ENCODE data around the gene KRT83. TPM values are rescaled to one million over a fixed set of nuclear protein-coding genes. Genes with fewer than 3 reads are reported as not detected.

KRT83 gene
- total and polyA plus RNA-seq, 2 of the 13 experiments (the other 11 are each of a cell fraction or from before 2014, with no cell fraction given), result not detected

- TF ChIP-seq HNRNPK (IDR thresholded peaks at IDR 0.05; ENCODE audit: low read depth, low read length, poor library complexity, severe bottlenecking) (no peak), NRL (CRISPR knock-in tag; IDR thresholded peaks at IDR 0.05; ENCODE audit: borderline replicate concordance) (no peak)
- TF ChIP-seq, protein P1, sequence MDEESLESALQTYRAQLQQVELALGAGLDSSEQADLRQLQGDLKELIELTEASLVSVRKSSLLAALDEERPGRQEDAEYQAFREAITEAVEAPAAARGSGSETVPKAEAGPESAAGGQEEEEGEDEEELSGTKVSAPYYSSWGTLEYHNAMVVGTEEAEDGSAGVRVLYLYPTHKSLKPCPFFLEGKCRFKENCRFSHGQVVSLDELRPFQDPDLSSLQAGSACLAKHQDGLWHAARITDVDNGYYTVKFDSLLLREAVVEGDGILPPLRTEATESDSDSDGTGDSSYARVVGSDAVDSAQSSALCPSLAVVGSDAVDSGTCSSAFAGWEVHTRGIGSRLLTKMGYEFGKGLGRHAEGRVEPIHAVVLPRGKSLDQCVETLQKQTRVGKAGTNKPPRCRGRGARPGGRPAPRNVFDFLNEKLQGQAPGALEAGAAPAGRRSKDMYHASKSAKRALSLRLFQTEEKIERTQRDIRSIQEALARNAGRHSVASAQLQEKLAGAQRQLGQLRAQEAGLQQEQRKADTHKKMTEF (CRISPR knock-in tag; IDR thresholded peaks at IDR 0.05), result no peak
Measured at GRCh38 chr12:52369211-52369610, 48.0 kb upstream of the KRT83 start (continued).

GRCh38 chr12:52368508-52368907 lies 47.3 kb upstream of the KRT83 start:
- Histone ChIP-seq H3K79me2 (ENCODE audit: insufficient read depth, low read length) (no peaks in the 10 kb centered on the region), H3K4me3 (replicated peaks in 1 of 3; ENCODE audit: insufficient read depth in 1 of 3, low read depth in 2 of 3, low read length in 3 of 3) (no peak overlapping the region), H2AFZ (ENCODE audit: low read length) (no peak overlapping the region), H3K9ac (ENCODE audit: insufficient read depth, low read depth, low read length) (no peak overlapping the region), H3K9me3 (ENCODE audit: low read length) (no peaks in the 10 kb centered on the region), H3K27ac (ENCODE audit: extremely low read length, insufficient read depth, low read length) (no peak overlapping the region), H3K27me3 (ENCODE audit: control insufficient read depth in 1 of 2, insufficient read depth in 2 of 2, low read length in 2 of 2) (peaks cover 6 to 55% of the 10 kb centered on the region in 2 experiments; a peak in 4 of 5 replicates), H4K20me1 (ENCODE audit: insufficient read depth, low read length) (no peaks in the 10 kb centered on the region), H3K4me2 (ENCODE audit: low read depth, low read length) (no peak overlapping the region), H3K4me1 (ENCODE audit: insufficient read depth, low read length) (no peaks in the 10 kb centered on the region), H3K36me3 (replicated peaks in 1 of 2; ENCODE audit: control insufficient read depth in 1 of 2, insufficient read depth in 2 of 2, low read length in 2 of 2) (no peaks in the 10 kb centered on the region)
- 7% methylated on average over 2 of the region's 3 CpGs for WGBS (ENCODE audit: low lambda C conversion rate)
- CTCF ChIA-PET (ENCODE audit: low intra/inter-chr PET ratio, low total read pairs), result interaction anchor here (0.8 kb wide), 1 partner anchor 511 kb away, joined by 3 read pairs; no protein-coding TSS in a partner anchor
- DNase-seq (ENCODE audit: low spot score), result no peak
- TF ChIP-seq, protein P2, sequence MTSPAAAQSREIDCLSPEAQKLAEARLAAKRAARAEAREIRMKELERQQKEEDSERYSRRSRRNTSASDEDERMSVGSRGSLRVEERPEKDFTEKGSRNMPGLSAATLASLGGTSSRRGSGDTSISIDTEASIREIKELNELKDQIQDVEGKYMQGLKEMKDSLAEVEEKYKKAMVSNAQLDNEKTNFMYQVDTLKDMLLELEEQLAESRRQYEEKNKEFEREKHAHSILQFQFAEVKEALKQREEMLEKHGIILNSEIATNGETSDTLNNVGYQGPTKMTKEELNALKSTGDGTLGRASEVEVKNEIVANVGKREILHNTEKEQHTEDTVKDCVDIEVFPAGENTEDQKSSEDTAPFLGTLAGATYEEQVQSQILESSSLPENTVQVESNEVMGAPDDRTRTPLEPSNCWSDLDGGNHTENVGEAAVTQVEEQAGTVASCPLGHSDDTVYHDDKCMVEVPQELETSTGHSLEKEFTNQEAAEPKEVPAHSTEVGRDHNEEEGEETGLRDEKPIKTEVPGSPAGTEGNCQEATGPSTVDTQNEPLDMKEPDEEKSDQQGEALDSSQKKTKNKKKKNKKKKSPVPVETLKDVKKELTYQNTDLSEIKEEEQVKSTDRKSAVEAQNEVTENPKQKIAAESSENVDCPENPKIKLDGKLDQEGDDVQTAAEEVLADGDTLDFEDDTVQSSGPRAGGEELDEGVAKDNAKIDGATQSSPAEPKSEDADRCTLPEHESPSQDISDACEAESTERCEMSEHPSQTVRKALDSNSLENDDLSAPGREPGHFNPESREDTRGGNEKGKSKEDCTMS (CRISPR knock-in tag; conservative IDR thresholded peaks at IDR 0.05), result no peak
- TF ChIP-seq, protein P3, sequence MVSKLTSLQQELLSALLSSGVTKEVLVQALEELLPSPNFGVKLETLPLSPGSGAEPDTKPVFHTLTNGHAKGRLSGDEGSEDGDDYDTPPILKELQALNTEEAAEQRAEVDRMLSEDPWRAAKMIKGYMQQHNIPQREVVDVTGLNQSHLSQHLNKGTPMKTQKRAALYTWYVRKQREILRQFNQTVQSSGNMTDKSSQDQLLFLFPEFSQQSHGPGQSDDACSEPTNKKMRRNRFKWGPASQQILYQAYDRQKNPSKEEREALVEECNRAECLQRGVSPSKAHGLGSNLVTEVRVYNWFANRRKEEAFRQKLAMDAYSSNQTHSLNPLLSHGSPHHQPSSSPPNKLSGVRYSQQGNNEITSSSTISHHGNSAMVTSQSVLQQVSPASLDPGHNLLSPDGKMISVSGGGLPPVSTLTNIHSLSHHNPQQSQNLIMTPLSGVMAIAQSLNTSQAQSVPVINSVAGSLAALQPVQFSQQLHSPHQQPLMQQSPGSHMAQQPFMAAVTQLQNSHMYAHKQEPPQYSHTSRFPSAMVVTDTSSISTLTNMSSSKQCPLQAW (CRISPR knock-in tag; IDR thresholded peaks at IDR 0.05), result no peak
- TF ChIP-seq SOX5 (CRISPR knock-in tag; IDR thresholded peaks at IDR 0.05; ENCODE audit: borderline replicate concordance) (no peak), ZNF260 (CRISPR knock-in tag; IDR thresholded peaks at IDR 0.05; ENCODE audit: borderline replicate concordance, low read depth) (no peak), CEBPG (CRISPR knock-in tag; IDR thresholded peaks at IDR 0.05) (no peak), AGO2 (optimal IDR thresholded peaks at IDR 0.05; ENCODE audit: low read depth, low read length) (no peak), MED13 (CRISPR knock-in tag; IDR thresholded peaks at IDR 0.05) (no peak), ZNF670 (CRISPR knock-in tag; IDR thresholded peaks at IDR 0.05; ENCODE audit: borderline replicate concordance) (no peak)
- TF ChIP-seq, protein P4, sequence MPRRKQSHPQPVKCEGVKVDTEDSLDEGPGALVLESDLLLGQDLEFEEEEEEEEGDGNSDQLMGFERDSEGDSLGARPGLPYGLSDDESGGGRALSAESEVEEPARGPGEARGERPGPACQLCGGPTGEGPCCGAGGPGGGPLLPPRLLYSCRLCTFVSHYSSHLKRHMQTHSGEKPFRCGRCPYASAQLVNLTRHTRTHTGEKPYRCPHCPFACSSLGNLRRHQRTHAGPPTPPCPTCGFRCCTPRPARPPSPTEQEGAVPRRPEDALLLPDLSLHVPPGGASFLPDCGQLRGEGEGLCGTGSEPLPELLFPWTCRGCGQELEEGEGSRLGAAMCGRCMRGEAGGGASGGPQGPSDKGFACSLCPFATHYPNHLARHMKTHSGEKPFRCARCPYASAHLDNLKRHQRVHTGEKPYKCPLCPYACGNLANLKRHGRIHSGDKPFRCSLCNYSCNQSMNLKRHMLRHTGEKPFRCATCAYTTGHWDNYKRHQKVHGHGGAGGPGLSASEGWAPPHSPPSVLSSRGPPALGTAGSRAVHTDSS (CRISPR knock-in tag; conservative IDR thresholded peaks at IDR 0.05), result no peak
- TF ChIP-seq, protein P5, sequence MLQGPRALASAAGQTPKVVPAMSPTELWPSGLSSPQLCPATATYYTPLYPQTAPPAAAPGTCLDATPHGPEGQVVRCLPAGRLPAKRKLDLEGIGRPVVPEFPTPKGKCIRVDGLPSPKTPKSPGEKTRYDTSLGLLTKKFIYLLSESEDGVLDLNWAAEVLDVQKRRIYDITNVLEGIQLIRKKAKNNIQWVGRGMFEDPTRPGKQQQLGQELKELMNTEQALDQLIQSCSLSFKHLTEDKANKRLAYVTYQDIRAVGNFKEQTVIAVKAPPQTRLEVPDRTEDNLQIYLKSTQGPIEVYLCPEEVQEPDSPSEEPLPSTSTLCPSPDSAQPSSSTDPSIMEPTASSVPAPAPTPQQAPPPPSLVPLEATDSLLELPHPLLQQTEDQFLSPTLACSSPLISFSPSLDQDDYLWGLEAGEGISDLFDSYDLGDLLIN (CRISPR knock-in tag; IDR thresholded peaks at IDR 0.05; ENCODE audit: borderline replicate concordance), result no peak
- FAIRE-seq, result no peak
- POLR2A ChIA-PET, result no interaction called here
- in situ Hi-C loops (cut with HindIII; ENCODE audit: extremely low pct_ligation_motif_present, low pct_unique_long_range_greater_than_20kb) (no loop called here), intact Hi-C loops (cut with micrococcal nuclease; ENCODE audit: unreplicated experiment) (no loop called here)
- ATAC-seq, result no peak
- BruUV-seq (replicated peaks), result no TSS peak

Data from HepG2 (cell line).